GM19035 (cell line): Measurements from ENCODE around the gene EHBP1L1.
A peak's percentile ranks its signal among the peaks of the same experiment; 100 is the strongest.

Experiments used
- ATAC-seq: cut with Tn5 transposase; IDR thresholded peaks from one replicate; pipeline ENCODE4 v1.9.1; 2021; ENCODE audit not compliant: unreplicated experiment

Gene EHBP1L1

GRCh38 chr11:65575568-65576231 is at the start of gene EHBP1L1:
Gene EHBP1L1, plus strand, starts transcription at chr11:65576053. Its CDS starts 250 bp downstream, at chr11:65576303.
- ATAC-seq: peak; percentile 30

- ATAC-seq: no peak
Observed at GRCh38 chr11:65526744-65527143, 49.1 kb upstream of the EHBP1L1 start.

GRCh38 chr11:65528819-65529350 is 47.0 kb upstream of the EHBP1L1 start:
- no peak for ATAC-seq

GRCh38 chr11:65529475-65530156 is 46.2 kb upstream of the EHBP1L1 start:
- ATAC-seq: no peak

- ATAC-seq: no peak
Observed at GRCh38 chr11:65530157-65530496, 45.7 kb upstream of the EHBP1L1 start.

GRCh38 chr11:65532388-65533064 is 43.3 kb upstream of the EHBP1L1 start:
- no peak for ATAC-seq

- no peak for ATAC-seq
Observed at GRCh38 chr11:65535102-65535501, 40.8 kb upstream of the EHBP1L1 start.

GRCh38 chr11:65536412-65537295 is 39.2 kb upstream of the EHBP1L1 start:
- no peak for ATAC-seq

- ATAC-seq: no peak
Observed at GRCh38 chr11:65537296-65537597, 38.6 kb upstream of the EHBP1L1 start.

GRCh38 chr11:65537620-65538231 is 38.1 kb upstream of the EHBP1L1 start:
- no peak for ATAC-seq

- ATAC-seq: no peak
Observed at GRCh38 chr11:65538232-65538914, 37.5 kb upstream of the EHBP1L1 start.

- ATAC-seq: no peak
Observed at GRCh38 chr11:65538915-65539743, 36.7 kb upstream of the EHBP1L1 start.

GRCh38 chr11:65539744-65540289 is 36.0 kb upstream of the EHBP1L1 start:
- ATAC-seq: peak; percentile 56

- peak; percentile 69 for ATAC-seq
Observed at GRCh38 chr11:65540290-65541092, 35.4 kb upstream of the EHBP1L1 start.

GRCh38 chr11:65541093-65541982 is 34.5 kb upstream of the EHBP1L1 start:
- ATAC-seq: no peak

- no peak for ATAC-seq
Observed at GRCh38 chr11:65542738-65543390, 33.0 kb upstream of the EHBP1L1 start.

- no peak for ATAC-seq
Observed at GRCh38 chr11:65545853-65546216, 30.0 kb upstream of the EHBP1L1 start.
